Left renal cortex interstitium (tissue), 4 donors: ENCODE measurements around the gene CADPS. TPM values are rescaled to one million over a fixed set of nuclear protein-coding genes. Genes with fewer than 3 reads are reported as not detected.

ENCODE experiments used
- DNase-seq, 4 donors: peaks; one replicate each; pipeline ENCODE4 v3.0.0-alpha.2; 2013; ENCODE audit warnings: low read depth in 4 of 4, low spot score in 2 of 4, missing footprints in 1 of 4
- polyA plus RNA-seq, 4 donors: library from polyadenylated mRNA; unstranded; fragments of 120-200 nt; gene quantifications; one replicate each; pipeline ENCODE4 v1.2.1, GENCODE V29; 2013; ENCODE audit not compliant: insufficient read length in 4 of 4

Gene CADPS
- polyA plus RNA-seq, 4 donors = 1.0 to 2.9 (median 1.3) TPM

GRCh38 chr3:62368705-62369475 is 506.3 kb downstream of the CADPS start:
- no peak for DNase-seq

DNA sequence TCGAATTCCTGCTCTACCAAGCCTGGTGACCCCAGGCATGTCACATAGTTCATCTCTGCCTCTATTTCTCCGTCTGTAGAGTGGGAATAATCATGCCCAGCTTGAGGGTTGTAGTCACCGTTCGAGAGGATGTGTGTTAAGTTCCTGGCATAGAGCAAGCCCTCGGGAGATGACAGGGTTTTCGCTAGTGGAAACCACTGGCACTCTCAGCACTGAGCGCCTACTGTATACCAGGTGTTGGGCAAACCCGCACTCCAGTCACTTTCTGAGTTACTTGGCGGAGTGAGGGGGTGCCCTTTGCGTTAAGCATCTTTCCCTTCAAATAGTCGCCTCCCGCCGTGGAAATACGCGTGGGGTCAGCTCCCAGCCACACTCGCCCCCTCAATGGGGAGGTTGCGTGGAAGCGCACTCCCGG is 506.9 kb downstream of the CADPS start:
- no peak for DNase-seq

DNA sequence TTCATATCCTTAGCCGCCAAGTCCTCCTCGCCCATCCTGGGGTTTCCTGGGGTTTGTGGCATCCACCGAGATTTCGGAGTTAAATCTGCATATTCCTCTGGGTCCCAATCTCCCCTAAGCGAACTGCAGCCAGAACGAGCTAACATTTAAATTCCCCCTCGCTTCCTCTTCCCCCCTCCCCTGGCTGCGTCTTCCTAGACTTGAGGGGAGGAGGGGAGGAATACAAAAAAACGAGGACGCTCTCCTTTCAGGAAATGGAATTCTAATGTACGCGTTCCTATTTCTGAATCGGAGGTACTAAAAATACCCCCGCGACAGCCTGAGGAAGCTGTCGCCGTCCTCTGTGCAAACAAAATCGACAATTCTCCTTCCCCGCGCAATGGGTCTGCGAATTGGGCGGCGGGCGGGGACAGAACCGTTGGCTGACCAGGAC is 507.4 kb downstream of the CADPS start:
- no peak for DNase-seq

GRCh38 chr3:62366126-62366484 is 509.1 kb downstream of the CADPS start:
- DNase-seq = no peak

DNA sequence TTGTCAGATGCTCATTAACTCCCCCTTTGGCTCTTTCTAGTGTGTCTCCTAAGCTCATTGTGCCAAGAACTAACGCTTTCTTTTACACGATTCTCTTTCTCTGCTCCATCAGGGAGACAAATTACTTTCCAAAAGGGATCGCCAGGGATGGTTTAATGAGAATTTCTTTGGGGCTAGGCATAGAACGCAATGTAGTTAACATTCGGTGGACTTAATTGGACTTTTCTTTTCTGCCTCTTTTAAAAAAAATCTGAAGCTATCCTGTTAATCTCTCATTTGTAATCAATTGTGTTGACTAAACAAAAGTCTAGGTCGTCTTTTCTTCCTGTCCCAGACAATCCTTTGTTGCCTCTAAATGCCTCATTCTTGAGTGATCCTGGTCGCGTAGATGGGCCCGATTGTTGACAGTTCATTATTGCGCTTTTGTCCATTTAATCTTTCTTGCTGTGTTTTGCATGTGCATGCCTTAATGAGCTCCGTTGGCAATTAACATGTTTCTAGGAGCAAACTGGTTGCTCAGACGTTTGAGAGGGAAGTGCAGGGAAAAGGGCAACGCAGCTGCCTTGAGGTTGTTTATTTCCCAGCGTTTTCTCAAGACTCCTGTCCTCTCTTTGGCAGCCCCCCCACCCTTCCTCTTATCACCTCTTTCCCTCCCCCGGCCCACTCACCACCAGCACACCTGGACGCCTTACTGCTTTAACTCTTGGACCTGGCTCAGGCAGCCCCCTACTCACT is 509.7 kb downstream of the CADPS start:
- no peak for DNase-seq

- DNase-seq = no peak
Observed at GRCh38 chr3:62364191-62364590, 511.0 kb downstream of the CADPS start.

DNA sequence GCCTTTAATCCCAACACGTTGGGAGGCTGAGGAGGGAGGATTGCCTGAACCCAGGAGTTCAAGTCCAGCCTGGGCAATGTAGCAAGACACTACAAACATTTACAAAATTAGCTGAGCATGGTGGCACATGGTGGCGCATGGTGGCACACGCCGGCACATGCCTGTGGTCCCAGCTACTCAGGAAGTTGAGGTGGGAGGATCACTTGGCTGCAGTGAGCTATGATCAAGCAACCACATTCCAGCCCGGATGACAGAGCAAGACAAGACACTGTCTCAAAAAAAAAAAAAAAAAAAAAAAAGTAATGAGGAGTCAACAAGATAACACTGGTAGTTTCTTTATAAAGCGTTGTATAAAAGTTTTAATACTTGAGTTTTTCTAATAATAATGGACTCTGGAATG is 511.9 kb downstream of the CADPS start:
- DNase-seq = no peak

- DNase-seq = no peak
Observed at GRCh38 chr3:62361824-62362223, 513.4 kb downstream of the CADPS start.

DNA sequence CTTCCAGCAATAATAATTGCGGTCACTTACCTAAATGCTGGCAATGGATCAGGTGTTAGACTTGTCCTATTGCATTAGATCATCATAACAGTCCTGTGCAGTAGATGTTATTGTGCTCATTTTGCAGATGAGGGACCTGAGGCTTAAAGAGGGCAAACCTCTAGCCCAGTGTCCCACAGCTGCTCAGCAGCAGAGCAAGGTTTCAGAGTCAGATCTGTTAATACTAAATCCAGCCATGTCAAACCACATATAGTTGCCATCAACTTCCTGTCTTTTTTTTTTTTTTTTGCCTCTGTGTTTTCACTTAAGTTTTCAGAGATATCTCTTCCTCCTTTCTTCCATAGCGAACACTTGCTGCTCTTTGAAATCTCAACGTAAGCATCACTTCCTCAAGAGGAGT is 514.0 kb downstream of the CADPS start:
- DNase-seq = no peak

- DNase-seq = no peak
Observed at GRCh38 chr3:62359531-62359930, 515.7 kb downstream of the CADPS start.

DNA sequence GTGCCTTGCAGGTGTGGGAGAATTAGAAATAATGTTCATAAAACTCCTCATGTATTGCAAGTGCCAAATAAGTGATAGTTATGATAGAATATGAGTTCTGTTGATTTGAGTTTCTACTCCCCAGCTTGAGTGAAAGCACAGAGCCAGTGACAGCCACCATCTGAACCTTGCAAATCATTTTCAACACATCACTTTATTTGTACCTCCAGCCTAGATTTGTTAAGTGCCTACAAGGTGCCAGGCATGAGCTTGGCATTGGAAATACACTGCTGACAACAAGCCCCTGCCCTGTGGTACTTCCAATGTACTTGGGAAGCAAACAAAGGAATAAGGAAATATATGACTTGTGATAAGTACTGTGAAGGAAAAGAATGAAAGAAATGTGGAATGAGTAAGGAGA is 518.9 kb downstream of the CADPS start:
- DNase-seq = no peak

DNA sequence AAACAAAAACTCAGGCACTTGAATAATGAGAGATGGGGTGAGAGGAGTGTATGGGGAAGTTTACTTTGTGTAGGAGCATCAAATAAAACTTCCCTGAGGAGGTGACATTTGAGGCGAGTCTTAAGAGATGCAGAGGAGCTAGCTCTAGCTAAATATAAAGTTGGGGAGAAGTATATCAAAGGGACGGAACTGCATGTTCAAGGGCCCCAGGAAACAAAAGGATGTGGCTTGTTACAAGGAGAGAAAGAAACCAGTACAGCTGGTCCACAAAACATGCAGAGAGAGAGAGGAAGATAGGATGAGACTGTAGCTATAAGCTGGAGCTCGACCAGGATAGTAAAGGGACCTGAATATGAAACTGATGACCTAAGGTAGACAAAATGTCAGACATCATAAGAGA is 519.5 kb downstream of the CADPS start:
- no peak for DNase-seq
